ENCODE data around the gene IQSEC1.

The IQSEC1 gene

DNA sequence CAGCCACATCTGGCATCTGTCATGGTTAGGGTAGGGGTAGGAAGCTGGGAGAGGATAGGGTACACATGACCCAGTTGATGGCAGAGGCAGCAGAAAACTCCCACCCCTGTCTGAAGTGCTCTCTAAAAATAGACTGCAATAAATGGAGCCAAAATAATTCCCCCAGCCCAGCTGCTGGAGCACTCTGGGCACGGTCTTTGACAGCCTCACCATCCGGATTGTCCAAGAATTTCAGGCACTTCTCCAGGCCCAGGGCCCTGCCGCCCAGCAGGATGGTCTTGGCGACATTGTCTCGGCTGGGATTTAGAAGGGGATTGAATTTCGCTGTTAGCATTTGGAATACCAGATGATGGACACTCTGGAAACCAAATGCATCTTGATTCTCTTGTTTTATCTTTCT, 103.7 kb downstream of the IQSEC1 start:
- Histone ChIP-seq H3K27me3 (ENCODE audit: control insufficient read depth in 1 of 2, insufficient read depth in 1 of 2, low read length in 2 of 2) (peaks cover 0 to 17% of the 10 kb centered on the region in 2 experiments), H3K4ac (ENCODE audit: low read depth in 1 of 2, low read length in 2 of 2) (no peak overlapping the region), H3K9me3 (ENCODE audit: control insufficient read depth, low read length) (no peaks in the 10 kb centered on the region), H4K91ac (ENCODE audit: low read length) (no peak overlapping the region), H3K36me3 (ENCODE audit: control insufficient read depth in 1 of 2, insufficient read depth in 2 of 2, low read depth in 1 of 2, low read length in 2 of 2) (peaks cover 0 to 6% of the 10 kb centered on the region in 2 experiments), H4K8ac (ENCODE audit: low read length) (no peak overlapping the region), H2AFZ (ENCODE audit: low read depth, low read length) (no peak overlapping the region), H3K14ac (ENCODE audit: low read length in 2 of 2) (no peak overlapping the region), H3K79me1 (replicated peaks; ENCODE audit: low read length, poor library complexity, severe bottlenecking) (peaks cover 29% of the 10 kb centered on the region), H2BK120ac (ENCODE audit: low read depth, low read length) (no peak overlapping the region), H3K4me2 (ENCODE audit: low read length, poor library complexity, severe bottlenecking) (no peak overlapping the region), H2AK5ac (ENCODE audit: low read length, severe bottlenecking) (no peak overlapping the region), H2BK15ac (ENCODE audit: low read depth, poor library complexity, severe bottlenecking) (no peak overlapping the region), H2BK12ac (ENCODE audit: low read length in 2 of 2) (no peak overlapping the region), H2BK5ac (ENCODE audit: low read depth, low read length, poor library complexity, severe bottlenecking) (no peak overlapping the region), H3K4me3 (ENCODE audit: insufficient read depth in 1 of 2, low read depth in 1 of 2, low read length in 2 of 2) (no peak overlapping the region), H3K4me1 (ENCODE audit: control insufficient read depth, insufficient read depth, low read depth, low read length) (peaks cover 16% of the 10 kb centered on the region), H3K18ac (ENCODE audit: low read depth in 1 of 2, low read length in 2 of 2) (no peak overlapping the region), H3K27ac (ENCODE audit: low read length, poor library complexity, severe bottlenecking) (no peak overlapping the region), H3K23ac (ENCODE audit: low read length in 2 of 2) (no peak overlapping the region), H3K9ac (ENCODE audit: low read length) (no peak overlapping the region)
- 52% methylated on average over 6 of the region's 6 CpGs for WGBS
- no peak for DNase-seq

DNA sequence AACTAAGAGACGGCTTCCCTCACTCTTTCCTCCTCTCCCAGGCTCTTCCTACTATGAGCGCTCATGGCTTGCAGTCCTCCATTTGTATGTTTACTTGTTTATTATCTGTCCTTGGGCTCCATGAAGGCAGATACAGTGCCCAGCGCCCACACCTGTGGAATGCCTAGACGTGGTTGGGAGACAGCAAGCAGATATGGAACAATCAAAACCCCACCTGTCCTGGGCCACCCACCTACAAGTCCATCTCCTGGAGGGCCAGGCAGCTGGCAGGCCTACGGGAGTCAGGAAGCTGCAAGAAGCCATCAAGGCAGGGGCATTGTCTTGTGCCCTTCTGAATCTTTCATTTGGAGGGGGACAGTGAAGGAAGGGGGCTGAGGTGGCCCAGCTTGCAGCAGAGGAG, 104.7 kb downstream of the IQSEC1 start:
- no peak for DNase-seq
- WGBS: 96% methylated on average over 5 of the region's 5 CpGs

DNA sequence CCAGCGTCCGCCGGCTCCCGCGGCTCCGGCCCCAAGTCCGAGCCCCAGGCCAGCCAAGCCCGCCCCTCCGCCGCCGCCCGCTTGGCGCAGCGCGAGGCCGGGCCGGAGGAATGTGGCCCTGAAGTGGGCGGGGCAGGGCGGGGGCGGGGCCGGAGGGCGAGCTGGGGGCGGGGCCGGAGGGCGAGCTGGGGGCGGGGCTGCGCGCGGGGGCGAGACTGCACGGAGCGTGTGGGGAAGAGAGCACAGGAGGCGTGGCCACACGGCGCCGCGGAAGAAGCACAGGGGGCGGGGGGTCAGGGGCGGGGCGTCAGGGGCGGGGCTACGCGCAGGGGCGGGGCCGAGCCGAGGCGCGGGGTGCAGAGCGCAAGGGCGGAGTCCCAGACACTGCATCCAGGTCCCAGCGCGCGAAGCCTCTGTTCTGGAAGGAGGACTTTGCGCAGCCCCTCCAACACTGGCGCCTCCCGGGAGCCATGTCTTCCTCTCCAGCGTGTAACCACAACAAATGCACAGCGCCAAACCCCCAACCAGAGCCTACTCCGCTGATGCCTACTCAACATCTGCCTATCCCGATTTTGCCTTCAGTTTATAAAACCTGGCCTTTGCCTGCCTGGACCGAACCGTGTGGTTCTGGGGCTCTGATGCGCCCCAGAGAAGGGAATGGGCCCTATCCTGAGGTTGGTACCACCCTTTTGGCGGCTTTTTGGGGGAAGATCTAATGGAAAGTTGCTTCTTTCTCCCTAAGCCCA, 105.5 kb downstream of the IQSEC1 start:
- Histone ChIP-seq H2BK5ac (ENCODE audit: low read depth, low read length, poor library complexity, severe bottlenecking) (peak overlapping the region; percentile 22), H3K27ac (ENCODE audit: low read length, poor library complexity, severe bottlenecking) (no peak overlapping the region), H2AK5ac (ENCODE audit: low read length, severe bottlenecking) (peak overlapping the region; percentile 33), H3K18ac (ENCODE audit: low read depth in 1 of 2, low read length in 2 of 2) (peak overlapping the region; percentile 44 to 82), H3K79me1 (replicated peaks; ENCODE audit: low read length, poor library complexity, severe bottlenecking) (peaks cover 40% of the 10 kb centered on the region), H3K4me2 (ENCODE audit: low read length, poor library complexity, severe bottlenecking) (peak overlapping the region; percentile 84), H3K36me3 (ENCODE audit: control insufficient read depth in 1 of 2, insufficient read depth in 2 of 2, low read depth in 1 of 2, low read length in 2 of 2) (peaks cover 0 to 11% of the 10 kb centered on the region in 2 experiments), H3K4me1 (ENCODE audit: control insufficient read depth, insufficient read depth, low read depth, low read length) (peaks cover 23% of the 10 kb centered on the region), H4K91ac (ENCODE audit: low read length) (peak overlapping the region; percentile 59), H2BK15ac (ENCODE audit: low read depth, poor library complexity, severe bottlenecking) (peak overlapping the region; percentile 74), H3K9ac (ENCODE audit: low read length) (peak overlapping the region; percentile 93), H3K9me3 (ENCODE audit: control insufficient read depth, low read length) (no peaks in the 10 kb centered on the region), H3K14ac (ENCODE audit: low read length in 2 of 2) (no peak overlapping the region), H2BK12ac (ENCODE audit: low read length in 2 of 2) (peak overlapping the region in 1 of 2 experiments; percentile 45), H3K23ac (ENCODE audit: low read length in 2 of 2) (no peak overlapping the region), H2AFZ (ENCODE audit: low read depth, low read length) (peak overlapping the region; percentile 8), H3K27me3 (ENCODE audit: control insufficient read depth in 1 of 2, insufficient read depth in 1 of 2, low read length in 2 of 2) (peaks cover 0 to 13% of the 10 kb centered on the region in 2 experiments), H2BK120ac (ENCODE audit: low read depth, low read length) (no peak overlapping the region), H3K4me3 (ENCODE audit: insufficient read depth in 1 of 2, low read depth in 1 of 2, low read length in 2 of 2) (peak overlapping the region; percentile 86 to 98), H4K8ac (ENCODE audit: low read length) (peak overlapping the region; percentile 96), H3K4ac (ENCODE audit: low read depth in 1 of 2, low read length in 2 of 2) (no peak overlapping the region)
- DNase-seq: peak; percentile 83
- WGBS: 15% methylated on average over 19 of the region's 64 CpGs

More for the DNA sequence above, 104.7 kb downstream of the IQSEC1 start:
- H4K8ac ChIP-seq (ENCODE audit: low read length): no peak overlapping the region
- H2BK12ac ChIP-seq (ENCODE audit: low read length in 2 of 2): no peak overlapping the region
- H4K91ac ChIP-seq (ENCODE audit: low read length): no peak overlapping the region
- no peak overlapping the region for H2AFZ ChIP-seq (ENCODE audit: low read depth, low read length)
- H3K23ac ChIP-seq (ENCODE audit: low read length in 2 of 2): no peak overlapping the region
- no peak overlapping the region for H3K14ac ChIP-seq (ENCODE audit: low read length in 2 of 2)
- peak overlapping the region; percentile 76 for H3K9ac ChIP-seq (ENCODE audit: low read length)
- peaks cover 36% of the 10 kb centered on the region for H3K79me1 ChIP-seq (replicated peaks; ENCODE audit: low read length, poor library complexity, severe bottlenecking)
- no peak overlapping the region for H2BK15ac ChIP-seq (ENCODE audit: low read depth, poor library complexity, severe bottlenecking)
- peaks cover 23% of the 10 kb centered on the region for H3K4me1 ChIP-seq (ENCODE audit: control insufficient read depth, insufficient read depth, low read depth, low read length)
- H2AK5ac ChIP-seq (ENCODE audit: low read length, severe bottlenecking): no peak overlapping the region
- H2BK120ac ChIP-seq (ENCODE audit: low read depth, low read length): no peak overlapping the region
- no peak overlapping the region for H3K4ac ChIP-seq (ENCODE audit: low read depth in 1 of 2, low read length in 2 of 2)
- H3K4me3 ChIP-seq (ENCODE audit: insufficient read depth in 1 of 2, low read depth in 1 of 2, low read length in 2 of 2): no peak overlapping the region
- H3K36me3 ChIP-seq (ENCODE audit: control insufficient read depth in 1 of 2, insufficient read depth in 2 of 2, low read depth in 1 of 2, low read length in 2 of 2): peaks cover 0 to 10% of the 10 kb centered on the region in 2 experiments
- H3K9me3 ChIP-seq (ENCODE audit: control insufficient read depth, low read length): no peaks in the 10 kb centered on the region
- H3K4me2 ChIP-seq (ENCODE audit: low read length, poor library complexity, severe bottlenecking): no peak overlapping the region
- no peak overlapping the region for H2BK5ac ChIP-seq (ENCODE audit: low read depth, low read length, poor library complexity, severe bottlenecking)
- H3K18ac ChIP-seq (ENCODE audit: low read depth in 1 of 2, low read length in 2 of 2): no peak overlapping the region
- H3K27me3 ChIP-seq (ENCODE audit: control insufficient read depth in 1 of 2, insufficient read depth in 1 of 2, low read length in 2 of 2): peaks cover 0 to 13% of the 10 kb centered on the region in 2 experiments
- H3K27ac ChIP-seq (ENCODE audit: low read length, poor library complexity, severe bottlenecking): no peak overlapping the region

DNA sequence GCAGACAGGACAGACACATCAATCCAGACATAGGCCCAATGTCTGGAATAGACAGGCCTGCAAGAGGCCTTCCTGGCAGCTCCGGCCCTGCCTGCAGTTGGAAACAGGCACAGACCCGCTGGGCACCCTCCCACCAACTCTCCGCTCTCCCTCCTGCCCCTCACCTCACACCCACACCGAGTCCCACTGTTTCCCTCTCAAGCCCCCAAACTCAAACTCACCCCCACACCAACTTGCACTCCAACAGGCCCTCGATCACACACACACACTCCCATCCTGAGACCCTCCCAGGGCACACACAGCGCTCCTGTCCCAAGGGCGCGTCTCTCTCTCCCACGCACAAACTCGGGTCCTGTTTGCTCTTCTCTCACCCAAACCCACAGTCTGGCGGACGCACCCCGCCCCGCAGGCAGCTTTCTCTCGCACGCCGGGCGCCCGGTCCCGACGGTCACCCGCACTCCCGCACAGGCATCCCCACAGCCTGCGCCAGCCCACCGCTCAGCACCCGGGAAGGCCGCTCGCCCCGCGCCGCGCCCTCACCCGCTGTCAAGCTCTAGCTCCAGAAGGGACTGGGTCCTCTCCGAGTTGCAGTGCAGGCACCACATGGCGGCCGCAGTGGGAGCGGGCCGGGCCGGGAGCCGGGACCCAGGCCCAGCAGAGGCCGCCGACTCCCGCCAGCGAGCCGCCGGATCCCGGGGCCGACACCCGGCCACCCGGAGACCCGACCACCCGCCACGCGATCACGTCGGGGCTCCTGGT, 106.2 kb downstream of the IQSEC1 start:
- Histone ChIP-seq H2BK5ac (ENCODE audit: low read depth, low read length, poor library complexity, severe bottlenecking) (peak overlapping the region; percentile 22), H3K9me3 (ENCODE audit: control insufficient read depth, low read length) (no peaks in the 10 kb centered on the region), H4K8ac (ENCODE audit: low read length) (peak overlapping the region; percentile 70), H3K9ac (ENCODE audit: low read length) (peak overlapping the region; percentile 93), H3K4ac (ENCODE audit: low read depth in 1 of 2, low read length in 2 of 2) (peak overlapping the region; percentile 9 to 68), H3K14ac (ENCODE audit: low read length in 2 of 2) (peak overlapping the region in 1 of 2 experiments; percentile 82), H3K4me3 (ENCODE audit: insufficient read depth in 1 of 2, low read depth in 1 of 2, low read length in 2 of 2) (peak overlapping the region; percentile 86 to 98), H3K36me3 (ENCODE audit: control insufficient read depth in 1 of 2, insufficient read depth in 2 of 2, low read depth in 1 of 2, low read length in 2 of 2) (peaks cover 0 to 15% of the 10 kb centered on the region in 2 experiments), H3K79me1 (replicated peaks; ENCODE audit: low read length, poor library complexity, severe bottlenecking) (peaks cover 40% of the 10 kb centered on the region), H4K91ac (ENCODE audit: low read length) (peak overlapping the region; percentile 55), H2BK15ac (ENCODE audit: low read depth, poor library complexity, severe bottlenecking) (peak overlapping the region; percentile 74), H3K18ac (ENCODE audit: low read depth in 1 of 2, low read length in 2 of 2) (peak overlapping the region; percentile 56 to 88), H3K27me3 (ENCODE audit: control insufficient read depth in 1 of 2, insufficient read depth in 1 of 2, low read length in 2 of 2) (peaks cover 0 to 13% of the 10 kb centered on the region in 2 experiments), H2BK120ac (ENCODE audit: low read depth, low read length) (peak overlapping the region; percentile 64), H3K23ac (ENCODE audit: low read length in 2 of 2) (peak overlapping the region in 1 of 2 experiments; percentile 87), H3K27ac (ENCODE audit: low read length, poor library complexity, severe bottlenecking) (no peak overlapping the region), H3K4me1 (ENCODE audit: control insufficient read depth, insufficient read depth, low read depth, low read length) (peaks cover 23% of the 10 kb centered on the region), H2AFZ (ENCODE audit: low read depth, low read length) (peak overlapping the region; percentile 64), H2BK12ac (ENCODE audit: low read length in 2 of 2) (peak overlapping the region in 1 of 2 experiments; percentile 27), H2AK5ac (ENCODE audit: low read length, severe bottlenecking) (no peak overlapping the region), H3K4me2 (ENCODE audit: low read length, poor library complexity, severe bottlenecking) (peak overlapping the region; percentile 84)
- WGBS: 3% methylated on average over 45 of the region's 56 CpGs
- DNase-seq: peak; percentile 43

Data from mesenchymal stem cell (in vitro differentiated cells and primary cell).